ENCODE measurements around the gene PDLIM5.
A peak's percentile ranks its signal among the peaks of the same experiment; 100 is the strongest.

The PDLIM5 gene

DNA sequence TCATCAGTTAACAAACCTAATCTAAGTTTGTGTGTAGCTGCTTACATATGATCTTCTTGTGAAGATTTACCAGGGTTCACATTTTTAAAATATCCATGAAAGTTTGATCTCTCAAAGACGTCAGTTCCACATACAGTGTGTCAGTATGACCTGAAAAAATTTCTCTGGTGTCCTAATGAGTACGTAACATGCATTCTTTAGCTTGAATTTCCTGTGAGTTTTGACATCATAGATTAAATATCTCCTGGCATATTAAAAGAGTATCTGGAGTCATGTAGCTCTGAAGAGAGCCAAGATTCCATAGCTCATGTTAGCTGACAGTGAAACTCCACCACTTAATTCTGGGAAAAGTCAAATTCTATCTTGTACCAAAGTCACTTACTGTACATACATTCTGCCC is 43.9 kb upstream of the PDLIM5 start:
- peaks cover 24% of the 10 kb centered on the region for H3K4me1 ChIP-seq (ENCODE audit: insufficient read depth, poor library complexity, severe bottlenecking)
- ATAC-seq (ENCODE audit: low read depth) = no peak
- no peaks in the 10 kb centered on the region for H3K36me3 ChIP-seq (ENCODE audit: low read depth)
- no peak overlapping the region for H3K27ac ChIP-seq (ENCODE audit: poor library complexity, severe bottlenecking)
- TF ChIP-seq CTCF (IDR thresholded peaks at IDR 0.05; ENCODE audit: poor library complexity, severe bottlenecking) = no peak
- no peaks in the 10 kb centered on the region for H3K27me3 ChIP-seq (ENCODE audit: insufficient read depth, poor library complexity, severe bottlenecking)
- no peaks in the 10 kb centered on the region for H3K9me3 ChIP-seq (ENCODE audit: severe bottlenecking)
- no peak overlapping the region for H3K4me3 ChIP-seq (ENCODE audit: severe bottlenecking)
- DNase-seq (ENCODE audit: low spot score) = no peak

- no peak for DNase-seq (ENCODE audit: low spot score)
Measured at GRCh38 chr4:94408549-94409374, 43.0 kb upstream of the PDLIM5 start.

DNA sequence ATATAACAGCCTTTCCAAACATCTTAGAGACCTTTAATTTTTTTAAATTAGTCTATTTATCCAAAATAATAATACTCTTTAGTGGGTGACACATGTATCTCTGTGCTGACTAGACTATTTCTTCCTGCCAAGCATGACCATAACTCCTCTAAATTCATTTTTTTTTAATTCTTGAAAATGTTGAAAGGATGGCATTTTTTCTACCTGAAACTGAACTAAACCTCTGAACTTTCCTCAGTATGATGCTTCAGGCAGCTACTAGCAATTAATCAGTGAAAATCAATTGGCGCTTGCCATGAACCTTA is 42.4 kb upstream of the PDLIM5 start:
- ATAC-seq (ENCODE audit: low read depth) (no peak), DNase-seq (ENCODE audit: low spot score) (no peak)
- no peak overlapping the region for H3K27ac ChIP-seq (ENCODE audit: poor library complexity, severe bottlenecking)
- peaks cover 29% of the 10 kb centered on the region for H3K4me1 ChIP-seq (ENCODE audit: insufficient read depth, poor library complexity, severe bottlenecking)
- no peaks in the 10 kb centered on the region for H3K36me3 ChIP-seq (ENCODE audit: low read depth)
- TF ChIP-seq CTCF (IDR thresholded peaks at IDR 0.05; ENCODE audit: poor library complexity, severe bottlenecking) = no peak
- no peak overlapping the region for H3K4me3 ChIP-seq (ENCODE audit: severe bottlenecking)
- no peaks in the 10 kb centered on the region for H3K27me3 ChIP-seq (ENCODE audit: insufficient read depth, poor library complexity, severe bottlenecking)
- no peaks in the 10 kb centered on the region for H3K9me3 ChIP-seq (ENCODE audit: severe bottlenecking)

More at GRCh38 chr4:94408549-94409374, 43.0 kb upstream of the PDLIM5 start:
- Histone ChIP-seq H3K36me3 (ENCODE audit: low read depth) (no peaks in the 10 kb centered on the region), H3K4me3 (ENCODE audit: severe bottlenecking) (no peak overlapping the region), H3K4me1 (ENCODE audit: insufficient read depth, poor library complexity, severe bottlenecking) (peaks cover 29% of the 10 kb centered on the region), H3K9me3 (ENCODE audit: severe bottlenecking) (no peaks in the 10 kb centered on the region), H3K27ac (ENCODE audit: poor library complexity, severe bottlenecking) (no peak overlapping the region), H3K27me3 (ENCODE audit: insufficient read depth, poor library complexity, severe bottlenecking) (no peaks in the 10 kb centered on the region)
- ATAC-seq (ENCODE audit: low read depth) = no peak
- TF ChIP-seq CTCF (IDR thresholded peaks at IDR 0.05; ENCODE audit: poor library complexity, severe bottlenecking) = no peak

DNA sequence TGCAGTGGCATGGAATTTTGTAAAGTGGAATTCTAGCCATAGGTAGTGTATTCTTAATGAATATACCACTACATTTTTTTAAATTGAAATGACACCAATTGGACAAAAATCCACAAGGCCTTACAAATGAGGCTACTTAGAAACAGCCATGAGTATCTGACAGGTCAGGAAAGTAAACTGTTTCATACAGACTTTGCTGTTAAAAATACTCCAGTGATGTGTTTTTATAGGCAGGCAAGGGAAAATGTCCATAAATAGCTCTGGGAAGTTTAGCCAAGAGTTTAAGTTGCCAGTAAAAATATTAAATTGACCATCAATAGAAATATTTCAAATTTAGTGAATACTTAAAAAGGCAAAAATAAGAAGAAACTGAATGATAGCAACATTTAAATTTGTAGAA is 41.8 kb upstream of the PDLIM5 start:
- ATAC-seq (ENCODE audit: low read depth) (no peak), DNase-seq (ENCODE audit: low spot score) (no peak)
- TF ChIP-seq CTCF (IDR thresholded peaks at IDR 0.05; ENCODE audit: poor library complexity, severe bottlenecking) = no peak
- no peaks in the 10 kb centered on the region for H3K27me3 ChIP-seq (ENCODE audit: insufficient read depth, poor library complexity, severe bottlenecking)
- no peaks in the 10 kb centered on the region for H3K9me3 ChIP-seq (ENCODE audit: severe bottlenecking)
- no peak overlapping the region for H3K4me3 ChIP-seq (ENCODE audit: severe bottlenecking)
- no peaks in the 10 kb centered on the region for H3K36me3 ChIP-seq (ENCODE audit: low read depth)
- H3K4me1 ChIP-seq (ENCODE audit: insufficient read depth, poor library complexity, severe bottlenecking) = peaks cover 29% of the 10 kb centered on the region
- H3K27ac ChIP-seq (ENCODE audit: poor library complexity, severe bottlenecking) = peak overlapping the region; percentile 33

DNA sequence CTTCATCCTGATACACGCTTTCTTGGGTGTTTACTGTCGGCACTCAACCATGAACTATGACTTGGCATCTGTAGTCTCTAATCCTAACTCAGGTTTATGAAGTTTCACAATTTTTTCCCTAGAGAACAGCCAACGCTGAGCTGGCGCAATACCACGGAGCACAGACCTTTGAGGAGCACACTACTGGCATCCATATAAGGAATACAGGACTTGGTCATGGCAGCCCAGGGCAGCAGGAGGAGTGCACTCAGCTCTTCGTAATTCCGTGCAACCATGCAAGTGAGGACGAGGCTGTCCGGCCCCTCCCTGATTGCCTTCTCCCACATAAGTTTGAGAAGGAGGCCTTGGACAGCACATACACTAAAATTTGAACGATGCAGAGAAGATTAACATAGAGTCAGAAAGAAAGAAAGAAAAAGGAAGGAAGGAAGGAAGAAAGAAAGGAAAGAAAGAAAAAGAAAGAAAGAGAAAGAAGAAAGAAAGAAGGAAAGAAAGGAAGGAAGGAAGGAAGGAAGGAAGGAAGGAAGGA is 41.0 kb upstream of the PDLIM5 start:
- Histone ChIP-seq H3K4me3 (ENCODE audit: severe bottlenecking) (no peak overlapping the region), H3K27me3 (ENCODE audit: insufficient read depth, poor library complexity, severe bottlenecking) (no peaks in the 10 kb centered on the region), H3K9me3 (ENCODE audit: severe bottlenecking) (no peaks in the 10 kb centered on the region), H3K27ac (ENCODE audit: poor library complexity, severe bottlenecking) (peak overlapping the region; percentile 33), H3K4me1 (ENCODE audit: insufficient read depth, poor library complexity, severe bottlenecking) (peaks cover 29% of the 10 kb centered on the region), H3K36me3 (ENCODE audit: low read depth) (no peaks in the 10 kb centered on the region)
- no peak for TF ChIP-seq CTCF (IDR thresholded peaks at IDR 0.05; ENCODE audit: poor library complexity, severe bottlenecking)
- ATAC-seq (ENCODE audit: low read depth) = peak; percentile 98
- DNase-seq (ENCODE audit: low spot score) = peak; percentile 89
